Activated CD4-positive, alpha-beta T cell treated with anti-CD3 and anti-CD28 coated beads for 4 hours (primary cell): ENCODE results near the gene SF3B3.
"Not testable (repeated sequence)": the region's sequence is repeated elsewhere in the genome, so short reads cannot be mapped to it uniquely, and the experiment has no call there.

ENCODE experiments used
- DNase-seq, 2 donors: peaks; one replicate each; pipeline ENCODE4 v3.0.0-alpha.2; 2020

Gene SF3B3

GRCh38 chr16:70569752-70570151 lies 46.1 kb downstream of the SF3B3 start:
- no peak for DNase-seq

- no peak for DNase-seq
Measured at GRCh38 chr16:70570967-70571570, 47.5 kb downstream of the SF3B3 start.

GRCh38 chr16:70571623-70572022 lies 48.0 kb downstream of the SF3B3 start:
- DNase-seq, result no peak

- DNase-seq, result no peak
Measured at GRCh38 chr16:70572050-70572925, 48.7 kb downstream of the SF3B3 start.

- DNase-seq, result no peak
Measured at GRCh38 chr16:70572926-70573270, 49.3 kb downstream of the SF3B3 start.

GRCh38 chr16:70573451-70574121 lies 50.0 kb downstream of the SF3B3 start:
- no peak for DNase-seq

GRCh38 chr16:70574595-70575271 lies 51.1 kb downstream of the SF3B3 start:
- no peak for DNase-seq

GRCh38 chr16:70575376-70575775 lies 51.8 kb downstream of the SF3B3 start:
- no peak for DNase-seq

GRCh38 chr16:70576431-70577255 lies 53.0 kb downstream of the SF3B3 start:
- DNase-seq, result no peak

GRCh38 chr16:70577256-70577698 lies 53.7 kb downstream of the SF3B3 start:
- no peak for DNase-seq

GRCh38 chr16:70578035-70578434 lies 54.4 kb downstream of the SF3B3 start:
- no peak for DNase-seq

GRCh38 chr16:70579248-70579647 lies 55.6 kb downstream of the SF3B3 start:
- DNase-seq, result no peak

- DNase-seq, result no peak
Measured at GRCh38 chr16:70579648-70580630, 56.3 kb downstream of the SF3B3 start.

- DNase-seq, result no peak
Measured at GRCh38 chr16:70582280-70582978, 58.8 kb downstream of the SF3B3 start.

GRCh38 chr16:70586731-70587130 lies 63.1 kb downstream of the SF3B3 start:
- DNase-seq, result no peak

- no peak for DNase-seq
Measured at GRCh38 chr16:70588565-70588964, 64.9 kb downstream of the SF3B3 start.

- not testable (repeated sequence) for DNase-seq
Measured at GRCh38 chr16:70589416-70589815, 65.8 kb downstream of the SF3B3 start.

GRCh38 chr16:70589998-70590471 lies 66.4 kb downstream of the SF3B3 start:
- no peak for DNase-seq

GRCh38 chr16:70590722-70591415 lies 67.3 kb downstream of the SF3B3 start:
- DNase-seq, result no peak

- DNase-seq, result no peak
Measured at GRCh38 chr16:70591615-70592014, 68.0 kb downstream of the SF3B3 start.
